Stomach (tissue), 4 donors: Measurements from ENCODE around the gene ABCA10.

Experiments
- CTCF ChIP-seq, 7 experiments: fragments of 450-650 bp in 4 of 7; fragments of 200-600 bp in 3 of 7; sonication (generic) in 3 of 7; IDR thresholded peaks; one replicate each; pipeline ENCODE4 v1.5.1; 2016 to 2019; ENCODE audit warnings: antibody characterized with exemption in 7 of 7, control low read depth in 2 of 7, mild to moderate bottlenecking in 1 of 7
- POLR2A ChIP-seq, 4 donors: fragments of 450-650 bp; IDR thresholded peaks; one replicate each; pipeline ENCODE4 v1.6.1; 2016; ENCODE audit warnings: antibody characterized with exemption in 4 of 4, control low read depth in 2 of 4, mild to moderate bottlenecking in 1 of 4, moderate library complexity in 1 of 4
- POLR2AphosphoS5 ChIP-seq, 3 donors: sonication (generic); formaldehyde crosslinking; IDR thresholded peaks; one replicate each; pipeline ENCODE4 v1.6.1; 2016; ENCODE audit warnings: antibody characterized with exemption in 3 of 3

- TF ChIP-seq POLR2AphosphoS5 (IDR thresholded peaks at IDR 0.05) (no peak), CTCF (IDR thresholded peaks at IDR 0.05) (no peak), POLR2A (IDR thresholded peaks at IDR 0.05) (no peak)
These were observed 64.4 kb downstream of the ABCA10 start for GRCh38 chr17:69164206-69164605.
